A172 (cell line): ENCODE data around the gene NDUFAF8. TPM values are rescaled to one million over a fixed set of nuclear protein-coding genes. Genes with fewer than 3 reads are reported as not detected.
"Not testable (repeated sequence)": the region's sequence is repeated elsewhere in the genome, so short reads cannot be mapped to it uniquely, and the experiment has no call there.

Experiments used
- DNase-seq: peaks from one replicate; pipeline ENCODE4 v3.0.0-alpha.2; 2015; ENCODE audit warnings: low spot score
- total RNA-seq: library from RNA; depleted of rRNA; stranded (reverse); fragments of >200 nt; shearing (Covaris generic); gene quantifications from 2 replicates; pipeline ENCODE4 v1.2.3, GENCODE V29; 2014

The NDUFAF8 gene
- total RNA-seq, 1 experiment from 2014 or later: 100 TPM

- peak; percentile 95 for DNase-seq
These were observed 16.0 kb upstream of the NDUFAF8 start, which contains the start of gene CEP131 for GRCh38 chr17:81222906-81223761. Gene CEP131, minus strand, starts transcription at chr17:81222965. Its CDS starts 2,909 bp downstream, at chr17:81220056.

- DNase-seq: no peak
These were observed 15.4 kb upstream of the NDUFAF8 start for GRCh38 chr17:81223762-81224130.

GRCh38 chr17:81227630-81228029 is 11.5 kb upstream of the NDUFAF8 start:
- DNase-seq: not testable (repeated sequence)

GRCh38 chr17:81228420-81228819 is 10.7 kb upstream of the NDUFAF8 start:
- DNase-seq: no peak

- DNase-seq: no peak
These were observed 10.1 kb upstream of the NDUFAF8 start for GRCh38 chr17:81228834-81229665.

GRCh38 chr17:81229666-81229920 is 9.5 kb upstream of the NDUFAF8 start:
- DNase-seq: no peak

GRCh38 chr17:81230043-81230820 is 8.9 kb upstream of the NDUFAF8 start:
- no peak for DNase-seq

- DNase-seq: no peak
These were observed 7.9 kb upstream of the NDUFAF8 start for GRCh38 chr17:81231121-81231645.

- DNase-seq: no peak
These were observed 7.1 kb upstream of the NDUFAF8 start for GRCh38 chr17:81231766-81232581.

- no peak for DNase-seq
These were observed 6.4 kb upstream of the NDUFAF8 start for GRCh38 chr17:81232616-81233241.

- DNase-seq: no peak
These were observed 5.8 kb upstream of the NDUFAF8 start for GRCh38 chr17:81233316-81233715.

GRCh38 chr17:81233811-81234505 is 5.2 kb upstream of the NDUFAF8 start:
- DNase-seq: no peak

GRCh38 chr17:81234506-81234855 is 4.6 kb upstream of the NDUFAF8 start:
- DNase-seq: no peak

GRCh38 chr17:81234940-81235821 is 3.9 kb upstream of the NDUFAF8 start:
- peak; percentile 42 for DNase-seq

- DNase-seq: no peak
These were observed 3.0 kb upstream of the NDUFAF8 start for GRCh38 chr17:81235822-81236740.

GRCh38 chr17:81236784-81237183 is 2.3 kb upstream of the NDUFAF8 start:
- no peak for DNase-seq

- DNase-seq: no peak
These were observed 1.3 kb upstream of the NDUFAF8 start for GRCh38 chr17:81237591-81238489.
